WERI-Rb-1 (cell line): ENCODE results near the gene GH1.
"Not testable (repeated sequence)": the region's sequence is repeated elsewhere in the genome, so short reads cannot be mapped to it uniquely, and the experiment has no call there.

Source experiments
- DNase-seq: peaks from one replicate; pipeline ENCODE4 v3.0.0-alpha.2; 2020
- H3K27ac ChIP-seq: fragments of 250-450 bp; sonication (Bioruptor Pico); 2 replicates; pipeline ENCODE4 v1.5.1; 2020; ENCODE audit warnings: mild to moderate bottlenecking, moderate library complexity
- H3K27me3 ChIP-seq: fragments of 250-450 bp; sonication (Bioruptor Pico); 2 replicates; pipeline ENCODE4 v1.5.1; 2021; ENCODE audit warnings: mild to moderate bottlenecking, low read depth, moderate library complexity; ENCODE audit not compliant: insufficient read depth, severe bottlenecking
- H3K36me3 ChIP-seq: fragments of 250-450 bp; sonication (Bioruptor Pico); 2 replicates; pipeline ENCODE4 v1.5.1; 2020; ENCODE audit warnings: mild to moderate bottlenecking, moderate library complexity
- H3K4me3 ChIP-seq: 2 replicates; pipeline ENCODE4 v1.5.1; 2011; ENCODE audit warnings: low read depth, mild to moderate bottlenecking, control low read depth, low read length
- H3K9me3 ChIP-seq: fragments of 250-450 bp; sonication (Bioruptor Pico); 2 replicates; pipeline ENCODE4 v1.5.1; 2021; ENCODE audit warnings: mild to moderate bottlenecking, moderate library complexity; ENCODE audit not compliant: severe bottlenecking
- TF ChIP-seq, protein P1 (sequence below): IDR thresholded peaks from 2 replicates; pipeline ENCODE4 v1.5.1; 2011; ENCODE audit warnings: low read depth, mild to moderate bottlenecking, control low read depth, inconsistent platforms, low read length

The GH1 gene

DNA sequence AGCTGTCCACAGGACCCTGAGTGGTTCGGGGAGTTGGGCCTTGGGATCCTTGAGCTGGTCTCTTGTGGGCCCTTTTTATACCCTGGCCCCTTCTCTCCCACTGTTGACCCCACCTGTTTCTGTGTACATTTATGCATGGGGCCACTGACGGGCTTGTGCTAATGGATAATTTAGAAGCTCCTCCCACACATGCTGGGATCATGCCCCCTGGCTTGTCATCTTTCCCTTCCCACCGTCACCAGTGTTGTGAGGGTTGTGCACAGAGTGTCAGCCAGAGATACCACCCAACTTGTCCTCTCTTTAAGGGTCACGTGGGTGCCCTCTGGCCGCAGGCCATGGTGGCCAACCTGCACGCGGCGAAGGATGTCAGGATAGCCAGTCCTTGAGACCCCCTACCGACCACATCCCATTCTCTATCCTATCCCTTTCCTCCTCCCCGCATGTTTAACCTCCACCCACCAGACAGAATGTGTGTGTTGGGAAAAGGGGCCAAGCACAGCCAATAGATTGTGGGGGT is at the start of gene GH1:
Gene GH1, minus strand, starts transcription at position 51 of the 517 bp plus-strand sequence. CDS start 63 bp downstream, outside the sequence.
- not testable (repeated sequence) for DNase-seq, H3K27me3 ChIP-seq, H3K36me3 ChIP-seq, H3K4me3 ChIP-seq, H3K27ac ChIP-seq, H3K9me3 ChIP-seq

DNA sequence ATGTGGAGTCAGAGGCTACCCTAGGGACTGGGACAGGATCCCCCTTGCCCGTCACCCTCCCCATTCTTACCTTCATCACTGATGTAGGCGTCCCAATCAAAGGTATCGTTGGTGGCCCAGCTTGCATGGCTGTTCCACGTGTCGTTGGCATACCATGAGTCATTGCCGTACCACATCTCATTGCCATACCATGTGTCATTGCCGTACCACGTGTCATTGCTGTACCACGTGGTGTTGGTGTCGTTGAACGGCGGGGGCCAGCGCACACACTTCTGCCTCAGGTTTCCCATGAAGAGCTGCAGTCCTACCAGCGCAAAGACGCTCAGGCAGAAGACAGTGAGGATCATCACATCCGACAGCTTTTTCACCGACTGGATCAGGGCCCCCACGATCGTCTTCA is 49.3 kb upstream of the GH1 start:
- Histone ChIP-seq H3K27ac (no peak overlapping the region), H3K9me3 (no peaks in the 10 kb centered on the region), H3K27me3 (no peaks in the 10 kb centered on the region), H3K4me3 (no peak overlapping the region), H3K36me3 (no peaks in the 10 kb centered on the region)
- no peak for DNase-seq
- TF ChIP-seq, protein P1, sequence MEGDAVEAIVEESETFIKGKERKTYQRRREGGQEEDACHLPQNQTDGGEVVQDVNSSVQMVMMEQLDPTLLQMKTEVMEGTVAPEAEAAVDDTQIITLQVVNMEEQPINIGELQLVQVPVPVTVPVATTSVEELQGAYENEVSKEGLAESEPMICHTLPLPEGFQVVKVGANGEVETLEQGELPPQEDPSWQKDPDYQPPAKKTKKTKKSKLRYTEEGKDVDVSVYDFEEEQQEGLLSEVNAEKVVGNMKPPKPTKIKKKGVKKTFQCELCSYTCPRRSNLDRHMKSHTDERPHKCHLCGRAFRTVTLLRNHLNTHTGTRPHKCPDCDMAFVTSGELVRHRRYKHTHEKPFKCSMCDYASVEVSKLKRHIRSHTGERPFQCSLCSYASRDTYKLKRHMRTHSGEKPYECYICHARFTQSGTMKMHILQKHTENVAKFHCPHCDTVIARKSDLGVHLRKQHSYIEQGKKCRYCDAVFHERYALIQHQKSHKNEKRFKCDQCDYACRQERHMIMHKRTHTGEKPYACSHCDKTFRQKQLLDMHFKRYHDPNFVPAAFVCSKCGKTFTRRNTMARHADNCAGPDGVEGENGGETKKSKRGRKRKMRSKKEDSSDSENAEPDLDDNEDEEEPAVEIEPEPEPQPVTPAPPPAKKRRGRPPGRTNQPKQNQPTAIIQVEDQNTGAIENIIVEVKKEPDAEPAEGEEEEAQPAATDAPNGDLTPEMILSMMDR, result no peak

GRCh38 chr17:63966646-63967264 is 48.1 kb upstream of the GH1 start:
- Histone ChIP-seq H3K27ac (no peak overlapping the region), H3K9me3 (no peaks in the 10 kb centered on the region), H3K4me3 (no peak overlapping the region), H3K27me3 (no peaks in the 10 kb centered on the region), H3K36me3 (no peaks in the 10 kb centered on the region)
- TF ChIP-seq, protein P1, result no peak
- DNase-seq, result no peak

GRCh38 chr17:63963123-63963522 is 44.5 kb upstream of the GH1 start:
- no peak for DNase-seq
- Histone ChIP-seq H3K36me3 (no peaks in the 10 kb centered on the region), H3K9me3 (no peaks in the 10 kb centered on the region), H3K27ac (no peak overlapping the region), H3K4me3 (no peak overlapping the region), H3K27me3 (no peaks in the 10 kb centered on the region)
- TF ChIP-seq, protein P1, result no peak

DNA sequence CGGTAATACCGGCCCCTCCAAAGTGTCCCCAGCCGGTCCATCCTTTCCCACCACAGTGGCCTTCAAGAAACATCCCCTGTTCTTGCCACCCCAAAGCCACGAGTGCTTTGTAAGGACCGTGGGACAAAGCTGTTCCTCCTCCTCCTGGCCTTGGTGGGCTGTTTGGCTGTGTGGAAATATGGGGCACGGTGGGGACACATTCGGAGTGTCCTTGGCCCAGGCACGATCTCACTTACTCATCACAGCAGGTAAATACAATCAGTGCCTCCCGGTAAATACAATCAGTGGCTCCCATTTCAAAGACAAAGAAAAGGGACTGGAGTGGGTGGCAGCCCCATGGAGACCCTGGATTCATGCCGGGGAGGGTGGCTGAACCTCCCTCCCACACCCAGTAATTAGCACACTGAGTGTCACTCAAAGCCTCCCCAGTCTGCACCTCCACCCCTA is 43.7 kb upstream of the GH1 start:
- no peaks in the 10 kb centered on the region for H3K9me3 ChIP-seq
- DNase-seq, result no peak
- TF ChIP-seq, protein P1, result no peak
- no peak overlapping the region for H3K4me3 ChIP-seq
- H3K27ac ChIP-seq, result no peak overlapping the region
- no peaks in the 10 kb centered on the region for H3K27me3 ChIP-seq
- no peaks in the 10 kb centered on the region for H3K36me3 ChIP-seq

DNA sequence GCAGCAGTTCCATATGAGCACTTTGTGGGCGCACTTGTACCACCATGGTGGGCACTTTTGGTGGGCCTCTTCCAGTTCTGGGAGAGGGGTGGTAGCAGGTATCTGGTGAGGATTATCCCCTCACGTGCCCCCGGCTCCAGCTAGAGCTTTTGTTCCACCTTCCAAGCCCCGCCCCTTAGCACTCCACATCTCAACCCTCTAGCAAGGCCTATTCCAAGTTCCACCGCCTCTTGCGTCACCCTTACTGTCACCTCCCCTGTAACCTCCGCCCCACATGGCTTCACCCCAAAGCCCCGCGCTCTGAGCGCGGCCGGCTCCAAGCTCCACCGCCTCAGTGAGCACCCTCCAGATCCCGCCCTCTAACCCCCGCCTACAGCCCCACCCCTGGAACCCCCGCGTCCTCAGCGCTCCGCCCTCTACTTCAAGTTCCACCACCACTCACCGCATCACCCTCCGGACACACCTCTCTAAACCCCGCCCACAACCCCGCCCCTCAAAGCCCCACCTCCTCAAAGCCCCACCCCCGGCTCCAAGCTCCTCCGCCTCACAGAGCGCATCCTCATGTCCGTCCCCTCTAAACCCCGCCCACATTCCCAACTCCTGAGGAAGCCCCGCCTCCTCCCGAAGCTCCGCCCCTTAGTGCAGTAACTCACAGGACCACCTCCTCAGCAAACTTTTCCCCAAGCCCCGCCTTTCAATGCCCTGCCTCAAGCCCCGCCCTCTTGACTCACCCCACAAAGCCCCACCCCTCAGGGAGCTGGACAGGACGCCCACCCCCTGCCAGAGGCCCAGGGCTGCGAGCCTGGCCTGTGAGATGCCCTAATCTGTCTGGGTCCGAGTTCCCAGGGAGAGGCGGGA is 42.9 kb upstream of the GH1 start:
- TF ChIP-seq, protein P1, result no peak
- no peaks in the 10 kb centered on the region for H3K9me3 ChIP-seq
- H3K27me3 ChIP-seq, result no peaks in the 10 kb centered on the region
- no peak overlapping the region for H3K4me3 ChIP-seq
- H3K36me3 ChIP-seq, result no peaks in the 10 kb centered on the region
- peak; percentile 69 for DNase-seq
- H3K27ac ChIP-seq, result no peak overlapping the region
